CD8-positive, alpha-beta memory T cell (primary cell): ENCODE data around the gene PLEKHH2. TPM values are rescaled to one million over a fixed set of nuclear protein-coding genes. Genes with fewer than 3 reads are reported as not detected.

ENCODE experiments used
- CTCF ChIA-PET: fragments of 350-600 bp; sonication (Branson Sonifier 250); formaldehyde crosslinking; loops from one replicate; lab custom pipeline; 2021; ENCODE audit warnings: antibody characterized with exemption; lab: Charles Lee
- POLR2A ChIA-PET: fragments of 350-600 bp; sonication (Branson Sonifier 250); formaldehyde crosslinking; loops from one replicate; lab custom pipeline; 2021; ENCODE audit warnings: antibody characterized with exemption; lab: Charles Lee
- DNase-seq, 5 donors: peaks; one replicate each; pipeline versions ENCODE4 v3.0.0 to v3.0.0-alpha.2; 2020 to 2022; ENCODE audit warnings: mixed read lengths in 1 of 5
- H3K27ac ChIP-seq: one replicate; pipeline ENCODE4 v1.7.0; 2013; ENCODE audit warnings: low read depth, mild to moderate bottlenecking, low read length, moderate library complexity
- H3K27me3 ChIP-seq: 2 replicates; pipeline ENCODE4 v1.7.0; 2013; ENCODE audit warnings: low read length, mild to moderate bottlenecking; ENCODE audit not compliant: insufficient read depth, poor library complexity, severe bottlenecking
- H3K36me3 ChIP-seq: 2 replicates; pipeline ENCODE4 v1.7.0; 2013; ENCODE audit warnings: mild to moderate bottlenecking, low read length, moderate library complexity; ENCODE audit not compliant: insufficient read depth
- H3K4me1 ChIP-seq: 2 replicates; pipeline ENCODE4 v1.7.0; 2013; ENCODE audit warnings: mild to moderate bottlenecking, low read length, moderate library complexity; ENCODE audit not compliant: insufficient read depth
- H3K4me3 ChIP-seq: 2 replicates; pipeline ENCODE4 v1.7.0; 2013; ENCODE audit warnings: mild to moderate bottlenecking, low read length
- H3K9me3 ChIP-seq: 2 replicates; pipeline ENCODE4 v1.7.0; 2013; ENCODE audit warnings: mild to moderate bottlenecking, low read length
- H3K27ac Mint-ChIP-seq, 8 donors: one replicate each; pipeline ENCODE4 v1.8.0; 2020 to 2021; ENCODE audit warnings: mixed read lengths in 8 of 8, mild to moderate bottlenecking in 6 of 8, inconsistent platforms in 3 of 8, moderate library complexity in 3 of 8
- H3K27me3 Mint-ChIP-seq, 2 donors: one replicate each; pipeline ENCODE4 v1.8.0; 2020 to 2021; ENCODE audit warnings: mixed read lengths in 2 of 2, mild to moderate bottlenecking in 1 of 2, moderate library complexity in 1 of 2
- H3K36me3 Mint-ChIP-seq, 3 donors: one replicate each; pipeline ENCODE4 v1.8.0; 2020 to 2021; ENCODE audit warnings: mixed read lengths in 3 of 3, inconsistent platforms in 1 of 3, mild to moderate bottlenecking in 1 of 3
- H3K4me1 Mint-ChIP-seq, 3 donors: one replicate each; pipeline ENCODE4 v1.8.0; 2020 to 2021; ENCODE audit warnings: mixed read lengths in 3 of 3, inconsistent platforms in 1 of 3, mild to moderate bottlenecking in 1 of 3
- H3K4me3 Mint-ChIP-seq, 7 donors: one replicate each; pipeline ENCODE4 v1.8.0; 2020 to 2021; ENCODE audit warnings: mixed read lengths in 7 of 7, mild to moderate bottlenecking in 6 of 7, moderate library complexity in 4 of 7, inconsistent platforms in 2 of 7
- H3K9me3 Mint-ChIP-seq, 5 donors: one replicate each; pipeline ENCODE4 v1.8.0; 2020 to 2022; ENCODE audit warnings: mixed read lengths in 5 of 5, mild to moderate bottlenecking in 3 of 5, moderate library complexity in 2 of 5, inconsistent platforms in 1 of 5
- polyA plus RNA-seq: library from polyadenylated mRNA; unstranded; fragments of 300-500 nt; fragmentation: Illumina TruSeq; gene quantifications from one replicate; pipeline ENCODE4 v1.2.3, GENCODE V29; 2021
- total RNA-seq, 2 experiments: library from RNA; stranded (reverse); gene quantifications; one replicate each; pipeline ENCODE4 v1.2.3, GENCODE V29; 2021

PLEKHH2 gene
- total and polyA plus RNA-seq, 3 experiments from 2014 or later = 0.48 to 0.49 TPM; not detected in 1

GRCh38 chr2:43812006-43812405, 174.9 kb downstream of the PLEKHH2 start:
- H3K4me3 ChIP-seq = no peak overlapping the region
- no peaks in the 10 kb centered on the region for H3K27me3 ChIP-seq
- CTCF ChIA-PET = interaction anchor here (0.7 kb wide), 1 partner anchor 41 kb away, joined by 4 read pairs; no protein-coding TSS in a partner anchor
- Mint-ChIP-seq H3K9me3 (no peaks in the 10 kb centered on the region), H3K27me3 (peaks cover 0 to 3% of the 10 kb centered on the region in 2 donors), H3K36me3 (peaks cover 4 to 9% (median 4%) of the 10 kb centered on the region in 3 donors), H3K4me3 (no peak overlapping the region), H3K4me1 (no peaks in the 10 kb centered on the region), H3K27ac (no peak overlapping the region)
- H3K9me3 ChIP-seq = no peaks in the 10 kb centered on the region
- no peaks in the 10 kb centered on the region for H3K4me1 ChIP-seq
- H3K27ac ChIP-seq = no peak overlapping the region
- H3K36me3 ChIP-seq = no peaks in the 10 kb centered on the region
- POLR2A ChIA-PET = no interaction called here
- DNase-seq = no peak

- Histone ChIP-seq H3K27me3 (no peaks in the 10 kb centered on the region), H3K36me3 (no peaks in the 10 kb centered on the region), H3K4me1 (no peaks in the 10 kb centered on the region), H3K4me3 (no peak overlapping the region), H3K27ac (no peak overlapping the region), H3K9me3 (no peaks in the 10 kb centered on the region)
- Mint-ChIP-seq H3K27me3 (peaks cover 0 to 3% of the 10 kb centered on the region in 2 donors), H3K36me3 (peaks cover 2 to 6% (median 4%) of the 10 kb centered on the region in 3 donors), H3K9me3 (no peaks in the 10 kb centered on the region), H3K27ac (no peak overlapping the region), H3K4me1 (no peaks in the 10 kb centered on the region), H3K4me3 (no peak overlapping the region)
- CTCF ChIA-PET = no interaction called here
- POLR2A ChIA-PET = no interaction called here
- no peak for DNase-seq
Observed at GRCh38 chr2:43812947-43813346, 175.9 kb downstream of the PLEKHH2 start.

GRCh38 chr2:43814711-43815110, 177.7 kb downstream of the PLEKHH2 start:
- Mint-ChIP-seq H3K4me1 (no peaks in the 10 kb centered on the region), H3K4me3 (no peak overlapping the region), H3K36me3 (peaks cover 2 to 6% (median 4%) of the 10 kb centered on the region in 3 donors), H3K27me3 (peaks cover 0 to 4% of the 10 kb centered on the region in 2 donors), H3K27ac (no peak overlapping the region), H3K9me3 (no peaks in the 10 kb centered on the region)
- no peaks in the 10 kb centered on the region for H3K4me1 ChIP-seq
- no peak overlapping the region for H3K27ac ChIP-seq
- no peaks in the 10 kb centered on the region for H3K36me3 ChIP-seq
- no peaks in the 10 kb centered on the region for H3K27me3 ChIP-seq
- no peaks in the 10 kb centered on the region for H3K9me3 ChIP-seq
- CTCF ChIA-PET = no interaction called here
- POLR2A ChIA-PET = no interaction called here
- DNase-seq = no peak
- H3K4me3 ChIP-seq = no peak overlapping the region

Other genes with a start within 250 kb of the PLEKHH2 start
- gene THADA, start 41.2 kb upstream of the PLEKHH2 start, total RNA-seq = 10 to 100 TPM; 45.8 to 48.7 TPM
- 12.2 TPM for gene THADA, start 41.2 kb upstream of the PLEKHH2 start, polyA plus RNA-seq
- under 1 TPM in 1 of 2 experiments, not detected in 1; 0.20 TPM for gene C1GALT1C1L, start 39.2 kb downstream of the PLEKHH2 start, total RNA-seq
- not detected for gene C1GALT1C1L, start 39.2 kb downstream of the PLEKHH2 start, polyA plus RNA-seq
- 10 to 100 TPM; 12.7 to 14.2 TPM for gene DYNC2LI1, start 136.8 kb downstream of the PLEKHH2 start, total RNA-seq
- 5.3 TPM for gene DYNC2LI1, start 136.8 kb downstream of the PLEKHH2 start, polyA plus RNA-seq
- gene ABCG5, start 201.6 kb downstream of the PLEKHH2 start, total RNA-seq = not detected
- not detected for gene ABCG5, start 201.6 kb downstream of the PLEKHH2 start, polyA plus RNA-seq
- not detected for gene ABCG8, start 201.7 kb downstream of the PLEKHH2 start, total RNA-seq
- gene ABCG8, start 201.7 kb downstream of the PLEKHH2 start, polyA plus RNA-seq = not detected